AG04449 (cell line): ENCODE data around the gene TRHDE.

Source experiments
- CTCF ChIA-PET: fragments of 350-600 bp; formaldehyde crosslinking; extraction: SDS; loops from one replicate; lab custom pipeline; 2021; ENCODE audit warnings: antibody characterized with exemption; lab: Yijun Ruan, JAX
- POLR2A ChIA-PET: fragments of 400-600, 350-600 bp; formaldehyde crosslinking; extraction: SDS; loops from one replicate; lab custom pipeline; 2020; ENCODE audit warnings: antibody characterized with exemption, inconsistent platforms; lab: Yijun Ruan, JAX
- DNase-seq: peaks from one replicate; pipeline ENCODE4 v3.0.0-alpha.2; 2010; ENCODE audit warnings: low read depth, low spot score
- H3K4me3 ChIP-seq: 2 replicates; pipeline ENCODE4 v1.5.1; 2011; ENCODE audit warnings: low read depth, mild to moderate bottlenecking, control low read depth, low read length
- TF ChIP-seq, protein P1 (sequence below): IDR thresholded peaks from one replicate; pipeline ENCODE4 v1.5.1; 2011; ENCODE audit warnings: mild to moderate bottlenecking, moderate library complexity, low read length, control low read depth, inconsistent platforms; ENCODE audit not compliant: insufficient read depth; ENCODE audit errors: missing control alignments

The TRHDE gene

DNA sequence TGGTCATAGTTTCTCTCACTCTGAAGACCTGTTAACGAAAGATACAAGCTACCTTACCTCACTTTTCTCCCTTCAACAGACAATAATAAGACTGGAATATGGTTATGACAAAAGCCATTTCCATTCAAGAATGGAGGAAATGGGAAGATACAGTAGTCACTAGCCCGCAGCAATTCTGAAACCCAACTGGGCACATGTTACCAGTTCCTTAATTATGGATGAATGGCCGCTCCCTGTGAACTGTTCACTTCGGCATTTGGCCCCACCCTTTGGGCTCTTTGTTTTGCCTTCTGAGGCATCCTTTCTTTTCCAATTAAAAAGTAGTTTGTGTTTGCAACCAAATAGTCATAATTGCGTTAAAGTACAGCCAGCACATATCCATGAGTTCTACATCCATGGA, 19.0 kb downstream of the TRHDE start:
- no peak overlapping the region for H3K4me3 ChIP-seq
- TF ChIP-seq, protein P1, sequence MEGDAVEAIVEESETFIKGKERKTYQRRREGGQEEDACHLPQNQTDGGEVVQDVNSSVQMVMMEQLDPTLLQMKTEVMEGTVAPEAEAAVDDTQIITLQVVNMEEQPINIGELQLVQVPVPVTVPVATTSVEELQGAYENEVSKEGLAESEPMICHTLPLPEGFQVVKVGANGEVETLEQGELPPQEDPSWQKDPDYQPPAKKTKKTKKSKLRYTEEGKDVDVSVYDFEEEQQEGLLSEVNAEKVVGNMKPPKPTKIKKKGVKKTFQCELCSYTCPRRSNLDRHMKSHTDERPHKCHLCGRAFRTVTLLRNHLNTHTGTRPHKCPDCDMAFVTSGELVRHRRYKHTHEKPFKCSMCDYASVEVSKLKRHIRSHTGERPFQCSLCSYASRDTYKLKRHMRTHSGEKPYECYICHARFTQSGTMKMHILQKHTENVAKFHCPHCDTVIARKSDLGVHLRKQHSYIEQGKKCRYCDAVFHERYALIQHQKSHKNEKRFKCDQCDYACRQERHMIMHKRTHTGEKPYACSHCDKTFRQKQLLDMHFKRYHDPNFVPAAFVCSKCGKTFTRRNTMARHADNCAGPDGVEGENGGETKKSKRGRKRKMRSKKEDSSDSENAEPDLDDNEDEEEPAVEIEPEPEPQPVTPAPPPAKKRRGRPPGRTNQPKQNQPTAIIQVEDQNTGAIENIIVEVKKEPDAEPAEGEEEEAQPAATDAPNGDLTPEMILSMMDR = no peak
- ChIA-PET CTCF (interaction anchor here (1.6 kb wide), 1 partner anchor 13 kb away, joined by 4 read pairs; no protein-coding TSS in a partner anchor), POLR2A (no interaction called here)
- no peak for DNase-seq

- TF ChIP-seq, protein P1 = no peak
- DNase-seq = no peak
- ChIA-PET POLR2A (no interaction called here), CTCF (interaction anchor here (1.0 to 2.4 kb wide), 3 partner anchors 9 to 30 kb away, joined by 3 to 13 read pairs (median 5); no protein-coding TSS in a partner anchor)
- H3K4me3 ChIP-seq = no peak overlapping the region
Observed at GRCh38 chr12:72293701-72294100, 21.5 kb downstream of the TRHDE start.

DNA sequence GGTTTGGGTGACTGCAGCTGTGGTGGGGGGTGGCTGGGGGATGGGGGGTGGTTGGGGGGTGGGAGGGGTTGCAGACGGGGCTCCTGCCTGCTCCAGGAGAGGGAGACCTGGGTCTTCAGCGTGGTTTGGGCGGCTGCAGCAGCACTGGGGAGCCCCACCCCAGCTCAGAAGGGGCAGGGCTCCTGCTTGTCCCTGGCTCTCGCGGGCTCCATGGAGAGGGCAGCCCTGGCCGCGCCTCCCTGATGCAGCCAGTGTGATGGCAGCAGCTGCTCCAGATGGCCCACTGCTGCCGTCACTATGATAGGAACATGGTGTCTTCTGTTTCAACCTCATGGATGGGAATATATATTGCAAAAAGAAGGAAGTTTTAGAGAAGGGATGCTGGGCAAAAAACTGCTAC, 22.9 kb downstream of the TRHDE start:
- ChIA-PET POLR2A (interaction anchor here (0.6 to 2.4 kb wide), 2 partner anchors 21 to 55 kb away, joined by 3 to 10 read pairs; no protein-coding TSS in a partner anchor), CTCF (no interaction called here)
- TF ChIP-seq, protein P1 = no peak
- H3K4me3 ChIP-seq = no peak overlapping the region
- no peak for DNase-seq

DNA sequence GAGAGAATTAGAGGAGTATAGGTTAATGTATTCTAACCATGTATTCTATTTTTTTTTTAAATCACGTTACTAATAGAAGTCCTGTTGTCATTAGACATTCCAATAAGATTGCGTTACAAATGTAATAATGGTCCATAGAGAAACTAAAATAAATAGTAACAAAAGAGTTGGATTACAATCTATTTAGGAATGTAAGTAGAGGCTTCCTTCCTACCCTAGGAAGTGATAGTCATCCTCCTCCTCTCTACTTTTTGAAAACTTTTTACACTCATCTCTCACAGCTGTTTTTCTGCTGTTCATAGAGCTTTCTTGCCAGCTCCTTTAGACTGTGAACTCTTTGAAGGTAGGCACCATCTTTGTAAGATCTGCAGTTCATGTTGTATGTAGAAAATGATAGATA, 23.6 kb downstream of the TRHDE start:
- ChIA-PET POLR2A (interaction anchor here (2.4 kb wide), 1 partner anchor 22 kb away, joined by 10 read pairs; no protein-coding TSS in a partner anchor), CTCF (no interaction called here)
- H3K4me3 ChIP-seq = no peak overlapping the region
- TF ChIP-seq, protein P1 = no peak
- DNase-seq = no peak

DNA sequence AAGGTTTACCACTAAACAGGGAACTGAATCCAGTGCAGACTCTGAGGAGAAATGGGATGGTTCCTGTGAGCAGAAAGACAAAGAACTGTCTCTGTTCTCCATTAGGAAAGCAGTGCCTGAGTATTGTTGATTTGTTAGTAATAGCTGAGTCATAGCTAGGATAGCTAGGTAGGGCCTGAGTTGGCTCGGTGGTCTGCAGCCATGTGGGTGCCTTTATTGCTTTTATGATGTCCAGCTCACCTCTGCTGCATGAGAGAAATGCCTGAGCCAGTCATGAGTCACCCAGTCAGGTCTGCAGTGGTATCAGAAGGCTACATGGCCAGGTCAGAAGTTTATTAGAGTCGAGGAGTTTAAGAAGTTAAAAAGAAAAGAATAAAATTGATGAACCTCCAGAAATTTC, 24.2 kb downstream of the TRHDE start:
- TF ChIP-seq, protein P1 = no peak
- ChIA-PET POLR2A (interaction anchor here (1.0 to 2.4 kb wide), 2 partner anchors 22 to 24 kb away, joined by 4 to 10 read pairs; partner anchors contain the start of gene TRHDE), CTCF (interaction anchor here (1.5 kb wide), 1 partner anchor 29 kb away, joined by 3 read pairs; no protein-coding TSS in a partner anchor)
- no peak for DNase-seq
- no peak overlapping the region for H3K4me3 ChIP-seq

DNA sequence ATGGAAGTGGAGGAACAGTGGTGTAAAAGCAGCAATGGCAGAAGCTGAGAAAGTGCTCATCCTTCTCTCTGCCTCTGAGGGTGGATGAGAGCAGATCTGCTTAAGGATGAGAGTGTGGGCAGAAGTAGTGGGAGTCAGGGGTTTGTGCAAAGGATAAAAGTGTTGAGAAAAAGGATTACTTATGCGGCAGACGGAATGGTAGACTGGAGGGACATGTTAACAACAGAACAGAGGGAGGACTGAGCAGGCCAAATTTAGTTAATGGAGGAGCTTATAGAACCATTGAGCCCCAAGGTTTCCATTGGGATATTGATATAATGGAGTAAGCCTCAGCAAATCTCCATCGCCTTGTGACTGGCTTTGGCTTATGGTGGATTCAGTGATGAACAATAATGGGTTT, 25.5 kb downstream of the TRHDE start:
- ChIA-PET POLR2A (no interaction called here), CTCF (interaction anchor here (1.5 kb wide), 1 partner anchor 31 kb away, joined by 3 read pairs; no protein-coding TSS in a partner anchor)
- no peak for DNase-seq
- no peak overlapping the region for H3K4me3 ChIP-seq
- TF ChIP-seq, protein P1 = no peak
